Ishikawa (cell line): ENCODE results near the gene BEND6.

ENCODE experiments used
- TCF12 ChIP-seq: IDR thresholded peaks from 2 replicates; pipeline ENCODE4 v1.6.1; 2012; ENCODE audit warnings: low read depth
- TF ChIP-seq, protein P1 (sequence below): IDR thresholded peaks from 2 replicates; pipeline ENCODE4 v1.6.1; 2012; ENCODE audit warnings: low read depth, mild to moderate bottlenecking

GRCh38 chr6:56959938-56960337, 5.0 kb downstream of the BEND6 start:
- no peak for TF ChIP-seq TCF12
- TF ChIP-seq, protein P1, sequence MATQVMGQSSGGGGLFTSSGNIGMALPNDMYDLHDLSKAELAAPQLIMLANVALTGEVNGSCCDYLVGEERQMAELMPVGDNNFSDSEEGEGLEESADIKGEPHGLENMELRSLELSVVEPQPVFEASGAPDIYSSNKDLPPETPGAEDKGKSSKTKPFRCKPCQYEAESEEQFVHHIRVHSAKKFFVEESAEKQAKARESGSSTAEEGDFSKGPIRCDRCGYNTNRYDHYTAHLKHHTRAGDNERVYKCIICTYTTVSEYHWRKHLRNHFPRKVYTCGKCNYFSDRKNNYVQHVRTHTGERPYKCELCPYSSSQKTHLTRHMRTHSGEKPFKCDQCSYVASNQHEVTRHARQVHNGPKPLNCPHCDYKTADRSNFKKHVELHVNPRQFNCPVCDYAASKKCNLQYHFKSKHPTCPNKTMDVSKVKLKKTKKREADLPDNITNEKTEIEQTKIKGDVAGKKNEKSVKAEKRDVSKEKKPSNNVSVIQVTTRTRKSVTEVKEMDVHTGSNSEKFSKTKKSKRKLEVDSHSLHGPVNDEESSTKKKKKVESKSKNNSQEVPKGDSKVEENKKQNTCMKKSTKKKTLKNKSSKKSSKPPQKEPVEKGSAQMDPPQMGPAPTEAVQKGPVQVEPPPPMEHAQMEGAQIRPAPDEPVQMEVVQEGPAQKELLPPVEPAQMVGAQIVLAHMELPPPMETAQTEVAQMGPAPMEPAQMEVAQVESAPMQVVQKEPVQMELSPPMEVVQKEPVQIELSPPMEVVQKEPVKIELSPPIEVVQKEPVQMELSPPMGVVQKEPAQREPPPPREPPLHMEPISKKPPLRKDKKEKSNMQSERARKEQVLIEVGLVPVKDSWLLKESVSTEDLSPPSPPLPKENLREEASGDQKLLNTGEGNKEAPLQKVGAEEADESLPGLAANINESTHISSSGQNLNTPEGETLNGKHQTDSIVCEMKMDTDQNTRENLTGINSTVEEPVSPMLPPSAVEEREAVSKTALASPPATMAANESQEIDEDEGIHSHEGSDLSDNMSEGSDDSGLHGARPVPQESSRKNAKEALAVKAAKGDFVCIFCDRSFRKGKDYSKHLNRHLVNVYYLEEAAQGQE, result no peak
